ENCODE measurements around the gene MSANTD7. TPM values are rescaled to one million over a fixed set of nuclear protein-coding genes. Genes with fewer than 3 reads are reported as not detected.

MSANTD7 gene
- total RNA-seq, 1 experiment from 2014 or later, result 25.2 TPM

Other genes with a start within 250 kb of the MSANTD7 start
- gene FAM107B, start 63.4 kb upstream of the MSANTD7 start, total RNA-seq (2014; rRNA removed; shearing (Covaris generic)), result 17.7 and 21.7 TPM in 2 replicates
- 0.81 TPM in 1 of 2 replicates, not detected in the other for gene CDNF, start 269 bp upstream of the MSANTD7 start, total RNA-seq (2014; rRNA removed; shearing (Covaris generic))
- gene HSPA14, start within 50 bp of the MSANTD7 start, total RNA-seq (2014; rRNA removed; shearing (Covaris generic)), result 41.8 and 49.9 TPM in 2 replicates
- 63.3 and 72.7 TPM in 2 replicates for gene SUV39H2, start 40.6 kb downstream of the MSANTD7 start, total RNA-seq (2014; rRNA removed; shearing (Covaris generic))
- 14.9 and 41.4 TPM in 2 replicates for gene DCLRE1C, start 115.8 kb downstream of the MSANTD7 start, total RNA-seq (2014; rRNA removed; shearing (Covaris generic))
- gene MEIG1, start 121.1 kb downstream of the MSANTD7 start, total RNA-seq (2014; rRNA removed; shearing (Covaris generic)), result not detected in 2 replicates
- not detected in 2 replicates for gene OLAH, start 205.6 kb downstream of the MSANTD7 start, total RNA-seq (2014; rRNA removed; shearing (Covaris generic))

Measured in SJCRH30 (cell line).